GM10248 (cell line): ENCODE results near the gene C4orf51.

Experiments
- CTCF ChIA-PET: fragments of 300-600 bp; sonication (Branson Sonifier 250); formaldehyde crosslinking; extraction: SDS; loops from one replicate; lab custom pipeline; 2021; ENCODE audit warnings: antibody characterized with exemption; lab: Yijun Ruan, JAX
- POLR2A ChIA-PET: fragments of 350-650 bp; sonication (Branson Sonifier 250); formaldehyde crosslinking; extraction: SDS; loops from one replicate; lab custom pipeline; 2020; ENCODE audit warnings: antibody characterized with exemption; lab: Yijun Ruan, JAX
- DNase-seq: peaks from one replicate; pipeline ENCODE4 v3.0.0; 2012; ENCODE audit errors: extremely low spot score
- TF ChIP-seq, protein P1 (sequence below): IDR thresholded peaks from 2 replicates; pipeline ENCODE4 v1.5.1; 2012; ENCODE audit warnings: mild to moderate bottlenecking, low read depth; ENCODE audit errors: extremely low read depth, missing control alignments, control extremely low read depth

The C4orf51 gene

DNA sequence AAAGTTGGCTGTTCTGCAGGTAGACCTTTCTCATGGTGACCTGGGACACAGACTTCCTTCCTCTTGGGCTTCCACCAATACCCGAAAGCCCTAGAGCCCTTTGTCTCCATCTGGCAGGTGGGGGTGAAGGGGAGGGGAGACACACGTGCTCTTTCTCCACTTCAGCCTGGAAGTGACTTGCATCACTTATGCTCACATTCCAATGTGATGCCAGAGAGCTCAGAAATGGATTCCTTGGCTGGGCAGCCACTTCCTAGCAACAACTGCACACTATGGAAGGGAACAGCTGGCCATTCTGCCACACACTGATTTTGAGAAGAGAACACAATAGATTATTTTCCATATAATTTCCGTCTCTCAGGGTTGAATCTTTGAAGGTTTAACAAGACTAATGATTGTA, 36.3 kb downstream of the C4orf51 start:
- TF ChIP-seq, protein P1, sequence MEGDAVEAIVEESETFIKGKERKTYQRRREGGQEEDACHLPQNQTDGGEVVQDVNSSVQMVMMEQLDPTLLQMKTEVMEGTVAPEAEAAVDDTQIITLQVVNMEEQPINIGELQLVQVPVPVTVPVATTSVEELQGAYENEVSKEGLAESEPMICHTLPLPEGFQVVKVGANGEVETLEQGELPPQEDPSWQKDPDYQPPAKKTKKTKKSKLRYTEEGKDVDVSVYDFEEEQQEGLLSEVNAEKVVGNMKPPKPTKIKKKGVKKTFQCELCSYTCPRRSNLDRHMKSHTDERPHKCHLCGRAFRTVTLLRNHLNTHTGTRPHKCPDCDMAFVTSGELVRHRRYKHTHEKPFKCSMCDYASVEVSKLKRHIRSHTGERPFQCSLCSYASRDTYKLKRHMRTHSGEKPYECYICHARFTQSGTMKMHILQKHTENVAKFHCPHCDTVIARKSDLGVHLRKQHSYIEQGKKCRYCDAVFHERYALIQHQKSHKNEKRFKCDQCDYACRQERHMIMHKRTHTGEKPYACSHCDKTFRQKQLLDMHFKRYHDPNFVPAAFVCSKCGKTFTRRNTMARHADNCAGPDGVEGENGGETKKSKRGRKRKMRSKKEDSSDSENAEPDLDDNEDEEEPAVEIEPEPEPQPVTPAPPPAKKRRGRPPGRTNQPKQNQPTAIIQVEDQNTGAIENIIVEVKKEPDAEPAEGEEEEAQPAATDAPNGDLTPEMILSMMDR, result no peak
- ChIA-PET POLR2A (no interaction called here), CTCF (interaction anchor here (1.2 kb wide), 1 partner anchor 68 kb away, joined by 3 read pairs; no protein-coding TSS in a partner anchor)
- DNase-seq, result no peak

DNA sequence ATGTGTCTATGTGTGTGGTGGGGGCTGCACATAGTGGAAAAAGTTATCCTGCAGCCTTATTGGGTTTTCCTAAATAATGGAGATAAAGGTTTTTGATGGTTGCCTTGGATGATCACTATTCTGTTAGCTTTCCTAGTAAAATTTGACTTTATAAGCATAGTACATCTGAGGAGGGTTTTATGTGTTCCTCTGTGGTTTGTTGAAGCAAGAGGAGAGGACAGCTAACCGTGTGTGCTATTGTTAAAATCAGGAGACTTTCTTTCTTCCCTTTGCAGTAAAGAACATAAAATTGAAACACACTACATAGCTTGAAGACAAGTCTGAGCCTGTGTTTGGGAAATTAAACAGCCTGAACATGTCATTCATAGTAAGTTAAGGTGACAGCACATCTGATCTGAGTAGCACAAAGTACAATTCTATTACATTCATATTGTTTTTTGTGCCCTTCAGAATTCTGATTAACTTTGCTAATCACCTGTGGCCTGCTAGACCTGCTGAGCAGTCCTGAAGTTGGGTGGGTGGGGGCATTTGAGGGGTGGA, 36.8 kb downstream of the C4orf51 start:
- ChIA-PET POLR2A (no interaction called here), CTCF (interaction anchor here (1.2 kb wide), 1 partner anchor 68 kb away, joined by 3 read pairs; no protein-coding TSS in a partner anchor)
- TF ChIP-seq, protein P1, result no peak
- DNase-seq, result no peak

DNA sequence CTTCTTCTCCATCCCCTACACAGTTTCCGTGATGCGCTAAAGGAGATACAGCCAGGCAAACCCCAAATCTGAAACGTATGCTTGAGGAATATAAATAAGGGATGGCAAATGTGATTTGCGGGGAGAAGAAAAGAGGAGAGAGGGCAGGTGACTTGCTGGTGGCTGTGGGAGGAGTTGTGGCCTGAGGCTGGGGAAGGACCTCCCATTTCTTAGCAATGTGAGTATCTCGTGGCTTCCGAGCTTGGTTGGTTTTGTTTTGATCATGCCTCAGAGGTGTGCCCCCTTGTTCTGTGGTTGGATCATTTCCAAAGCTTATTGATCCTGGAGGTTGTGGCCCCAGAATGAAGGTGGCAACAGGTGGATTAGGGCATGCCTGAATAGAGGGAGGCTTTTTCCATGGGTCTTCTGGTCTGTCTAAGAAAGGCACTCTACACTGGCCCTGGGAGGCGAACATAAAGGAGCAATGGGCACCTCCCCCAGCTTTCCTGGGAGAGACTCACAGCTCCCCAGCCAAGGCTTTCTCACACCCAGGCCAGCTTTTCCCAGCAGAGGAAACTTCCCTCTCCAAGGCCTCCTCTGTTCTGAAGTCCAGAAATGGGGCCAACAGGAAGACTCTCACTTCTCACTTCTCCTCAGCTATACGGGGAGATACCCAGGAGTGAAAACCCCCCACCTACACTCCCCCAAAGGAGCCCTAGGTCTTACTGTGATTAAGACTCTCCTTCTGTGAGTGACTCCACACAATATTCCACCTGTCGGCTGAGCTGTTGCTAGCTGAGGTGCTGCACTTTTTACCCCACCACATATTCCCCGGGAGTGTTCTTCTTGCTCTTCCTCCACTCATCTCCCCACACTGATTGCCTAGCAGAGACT, 40.0 kb downstream of the C4orf51 start:
- ChIA-PET POLR2A (no interaction called here), CTCF (interaction anchor here (0.9 to 1.6 kb wide), 3 partner anchors 9 to 19 kb away, joined by 3 to 6 read pairs (median 5); no protein-coding TSS in a partner anchor)
- TF ChIP-seq, protein P1, result no peak
- peak; percentile 59 for DNase-seq

DNA sequence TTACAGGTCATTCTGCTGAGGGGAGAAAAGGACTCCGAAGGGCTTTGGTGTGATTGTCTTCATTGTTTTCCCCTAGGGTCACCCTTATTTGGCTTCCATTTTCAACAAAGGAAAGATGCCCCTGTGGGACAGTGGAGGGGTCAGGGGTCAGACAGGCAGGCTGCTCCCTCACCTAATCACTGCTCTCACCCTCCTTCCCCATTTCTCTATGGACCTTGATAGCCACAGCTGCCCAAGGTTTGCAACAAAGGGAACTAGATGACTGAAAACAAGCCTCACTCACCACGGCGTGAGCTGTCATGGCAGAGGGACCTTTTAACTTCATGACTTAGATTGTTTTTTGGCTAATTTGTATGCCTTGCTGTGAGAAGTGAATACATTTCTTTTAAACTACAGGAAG, 40.7 kb downstream of the C4orf51 start:
- ChIA-PET POLR2A (no interaction called here), CTCF (interaction anchor here (1.6 kb wide), 1 partner anchor 9 kb away, joined by 6 read pairs; no protein-coding TSS in a partner anchor)
- DNase-seq, result no peak
- TF ChIP-seq, protein P1, result no peak

DNA sequence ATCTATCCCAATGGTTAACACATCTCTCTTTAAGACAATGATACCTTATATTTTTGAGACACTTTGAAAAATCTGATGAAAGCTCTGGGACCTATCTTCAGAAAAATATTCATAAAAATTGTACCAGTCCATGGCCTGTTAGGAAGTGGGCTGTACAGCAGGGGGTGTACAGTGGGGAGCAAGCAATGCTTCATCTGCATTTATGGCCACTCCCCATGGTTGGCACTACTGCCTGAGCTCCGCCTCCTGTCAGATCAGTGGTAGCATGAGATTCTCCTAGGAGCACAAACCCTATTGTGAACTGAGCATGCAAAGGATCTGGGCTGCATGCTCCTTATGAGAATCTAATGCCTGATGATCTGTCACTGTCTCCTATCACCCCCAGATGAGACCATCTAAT, 42.6 kb downstream of the C4orf51 start:
- ChIA-PET POLR2A (no interaction called here), CTCF (interaction anchor here (0.7 to 1.9 kb wide), 2 partner anchors 12 to 17 kb away, joined by 3 to 6 read pairs; no protein-coding TSS in a partner anchor)
- TF ChIP-seq, protein P1, result no peak
- DNase-seq, result no peak

DNA sequence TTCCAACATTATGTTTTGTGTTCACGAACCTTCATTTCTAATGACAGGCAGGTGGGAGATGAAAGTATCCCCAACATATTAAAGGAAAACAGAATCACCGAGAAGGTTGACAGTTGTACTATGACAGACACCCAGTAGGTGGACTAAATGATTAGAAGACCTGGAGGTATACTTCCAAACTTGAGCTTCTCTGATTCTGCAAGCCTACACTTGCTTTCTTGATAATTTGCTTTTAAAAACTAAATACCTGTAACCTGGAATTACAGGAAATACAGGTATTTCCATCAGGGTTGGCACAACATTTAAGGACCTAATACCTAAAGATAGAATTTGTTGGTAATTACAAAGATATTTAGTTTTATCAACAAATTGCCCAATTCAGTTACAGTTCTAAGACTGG, 43.4 kb downstream of the C4orf51 start:
- POLR2A ChIA-PET, result no interaction called here
- CTCF ChIA-PET, result interaction anchor here (0.9 to 1.9 kb wide), 3 partner anchors 13 to 20 kb away, joined by 3 to 6 read pairs (median 3); no protein-coding TSS in a partner anchor
- no peak for DNase-seq
- TF ChIP-seq, protein P1, result no peak
